ENCODE results near the gene INS.
A peak's percentile ranks its signal among the peaks of the same experiment; 100 is the strongest.

INS gene

GRCh38 chr11:2182075-2182474 lies 21.1 kb upstream of the INS start:
- no peak overlapping the region for H3K4me2 ChIP-seq (ENCODE audit: insufficient read depth, low read length, poor library complexity, severe bottlenecking)
- peaks cover 0 to under 1% of the 10 kb centered on the region in 2 donors for H3K9me3 ChIP-seq (replicated peaks in 1 of 2; ENCODE audit: control insufficient read depth in 2 of 2, insufficient read depth in 1 of 2, low read depth in 1 of 2, low read length in 2 of 2)
- peaks cover 0 to 35% (median under 1%) of the 10 kb centered on the region in 3 experiments for H3K27me3 ChIP-seq (ENCODE audit: control insufficient read depth in 3 of 3, insufficient read depth in 3 of 3, low read depth in 1 of 3, low read length in 3 of 3)
- H2BK12ac ChIP-seq (ENCODE audit: low read length): no peak overlapping the region
- peak overlapping the region; percentile 88 for H2AK5ac ChIP-seq (ENCODE audit: low read depth, low read length)
- peak overlapping the region; percentile 10 for H3K23ac ChIP-seq (ENCODE audit: low read depth, low read length, poor library complexity)
- peaks cover 1% of the 10 kb centered on the region for H3K79me1 ChIP-seq (ENCODE audit: low read depth, low read length)
- H2BK120ac ChIP-seq (ENCODE audit: low read depth, low read length): peak overlapping the region; percentile 83
- H3K14ac ChIP-seq (ENCODE audit: low read length): peak overlapping the region; percentile 82
- peak overlapping the region; percentile 82 for H2BK5ac ChIP-seq (ENCODE audit: low read length)
- peaks cover 0 to 13% of the 10 kb centered on the region in 2 donors for H3K4me1 ChIP-seq (ENCODE audit: control insufficient read depth in 2 of 2, insufficient read depth in 1 of 2, low read depth in 1 of 2, low read length in 2 of 2)
- H2AFZ ChIP-seq (ENCODE audit: low read length): no peak overlapping the region
- no peak for DNase-seq (ENCODE audit: low spot score)
- WGBS, 2 donors (ENCODE audit: extremely low coverage in 2 of 2, insufficient read length in 2 of 2, insufficient replicate concordance in 1 of 2): no CpG with 5 or more reads among the region's 18 CpGs
- no peak overlapping the region for H4K91ac ChIP-seq (ENCODE audit: low read depth, low read length, poor library complexity)
- H3K9ac ChIP-seq (ENCODE audit: low read depth, low read length, poor library complexity): no peak overlapping the region
- no peak overlapping the region for H3K4me3 ChIP-seq (ENCODE audit: low read length in 2 of 2)
- H2BK15ac ChIP-seq (ENCODE audit: low read length): peak overlapping the region; percentile 96
- no peak overlapping the region for H4K8ac ChIP-seq (ENCODE audit: low read depth, low read length)
- no peaks in the 10 kb centered on the region for H3K36me3 ChIP-seq (replicated peaks in 1 of 2; ENCODE audit: control insufficient read depth in 2 of 2, insufficient read depth in 2 of 2, low read length in 2 of 2)
- H3K4ac ChIP-seq (ENCODE audit: low read length): peak overlapping the region; percentile 89
- H3K18ac ChIP-seq (ENCODE audit: low read length): peak overlapping the region; percentile 91
- H3K27ac ChIP-seq (replicated peaks; ENCODE audit: low read length): no peak overlapping the region

GRCh38 chr11:2180789-2181370 lies 19.9 kb upstream of the INS start:
- Histone ChIP-seq H2BK120ac (ENCODE audit: low read depth, low read length) (no peak overlapping the region), H3K4me1 (ENCODE audit: control insufficient read depth in 2 of 2, insufficient read depth in 1 of 2, low read depth in 1 of 2, low read length in 2 of 2) (peaks cover 0 to 10% of the 10 kb centered on the region in 2 donors), H2BK12ac (ENCODE audit: low read length) (no peak overlapping the region), H3K14ac (ENCODE audit: low read length) (peak overlapping the region; percentile 50), H2BK15ac (ENCODE audit: low read length) (peak overlapping the region; percentile 76), H3K27me3 (ENCODE audit: control insufficient read depth in 3 of 3, insufficient read depth in 3 of 3, low read depth in 1 of 3, low read length in 3 of 3) (peaks cover 0 to 35% (median 0%) of the 10 kb centered on the region in 3 experiments), H3K4ac (ENCODE audit: low read length) (no peak overlapping the region), H3K18ac (ENCODE audit: low read length) (peak overlapping the region; percentile 82), H4K91ac (ENCODE audit: low read depth, low read length, poor library complexity) (no peak overlapping the region), H2BK5ac (ENCODE audit: low read length) (peak overlapping the region; percentile 71), H2AFZ (ENCODE audit: low read length) (no peak overlapping the region), H3K4me3 (ENCODE audit: low read length in 2 of 2) (no peak overlapping the region), H3K9me3 (replicated peaks in 1 of 2; ENCODE audit: control insufficient read depth in 2 of 2, insufficient read depth in 1 of 2, low read depth in 1 of 2, low read length in 2 of 2) (no peaks in the 10 kb centered on the region), H2AK5ac (ENCODE audit: low read depth, low read length) (peak overlapping the region; percentile 88), H3K9ac (ENCODE audit: low read depth, low read length, poor library complexity) (no peak overlapping the region), H3K4me2 (ENCODE audit: insufficient read depth, low read length, poor library complexity, severe bottlenecking) (peak overlapping the region; percentile 4), H3K23ac (ENCODE audit: low read depth, low read length, poor library complexity) (peak overlapping the region; percentile 48), H3K27ac (replicated peaks; ENCODE audit: low read length) (no peak overlapping the region), H3K36me3 (replicated peaks in 1 of 2; ENCODE audit: control insufficient read depth in 2 of 2, insufficient read depth in 2 of 2, low read length in 2 of 2) (peaks cover 0 to 2% of the 10 kb centered on the region in 2 donors), H3K79me1 (ENCODE audit: low read depth, low read length) (peaks cover 5% of the 10 kb centered on the region), H4K8ac (ENCODE audit: low read depth, low read length) (no peak overlapping the region)
- DNase-seq (ENCODE audit: low spot score): no peak
- WGBS, 2 donors (ENCODE audit: extremely low coverage in 2 of 2, insufficient read length in 2 of 2, insufficient replicate concordance in 1 of 2): no CpG with 5 or more reads among the region's 11 CpGs

- no peak for DNase-seq (ENCODE audit: low spot score)
These were observed 19.3 kb upstream of the INS start for GRCh38 chr11:2180347-2180746.

GRCh38 chr11:2179516-2179915 lies 18.5 kb upstream of the INS start:
- Histone ChIP-seq H3K4me1 (ENCODE audit: control insufficient read depth in 2 of 2, insufficient read depth in 1 of 2, low read depth in 1 of 2, low read length in 2 of 2) (peaks cover 0 to 10% of the 10 kb centered on the region in 2 donors), H3K27me3 (ENCODE audit: control insufficient read depth in 3 of 3, insufficient read depth in 3 of 3, low read depth in 1 of 3, low read length in 3 of 3) (peaks cover 0 to 28% (median 0%) of the 10 kb centered on the region in 3 experiments), H2BK15ac (ENCODE audit: low read length) (peak overlapping the region; percentile 97), H3K79me1 (ENCODE audit: low read depth, low read length) (peaks cover 5% of the 10 kb centered on the region), H3K23ac (ENCODE audit: low read depth, low read length, poor library complexity) (no peak overlapping the region), H3K36me3 (replicated peaks in 1 of 2; ENCODE audit: control insufficient read depth in 2 of 2, insufficient read depth in 2 of 2, low read length in 2 of 2) (peaks cover 0 to 2% of the 10 kb centered on the region in 2 donors), H3K4me3 (ENCODE audit: low read length in 2 of 2) (no peak overlapping the region), H3K4ac (ENCODE audit: low read length) (no peak overlapping the region), H3K18ac (ENCODE audit: low read length) (peak overlapping the region; percentile 81), H3K27ac (replicated peaks; ENCODE audit: low read length) (no peak overlapping the region), H3K14ac (ENCODE audit: low read length) (peak overlapping the region; percentile 63), H2AFZ (ENCODE audit: low read length) (no peak overlapping the region), H2BK12ac (ENCODE audit: low read length) (peak overlapping the region; percentile 98), H3K9ac (ENCODE audit: low read depth, low read length, poor library complexity) (peak overlapping the region; percentile 55), H3K9me3 (replicated peaks in 1 of 2; ENCODE audit: control insufficient read depth in 2 of 2, insufficient read depth in 1 of 2, low read depth in 1 of 2, low read length in 2 of 2) (no peaks in the 10 kb centered on the region), H2AK5ac (ENCODE audit: low read depth, low read length) (peak overlapping the region; percentile 88), H4K8ac (ENCODE audit: low read depth, low read length) (peak overlapping the region; percentile 82), H4K91ac (ENCODE audit: low read depth, low read length, poor library complexity) (peak overlapping the region; percentile 79), H2BK5ac (ENCODE audit: low read length) (peak overlapping the region; percentile 12), H2BK120ac (ENCODE audit: low read depth, low read length) (peak overlapping the region; percentile 73), H3K4me2 (ENCODE audit: insufficient read depth, low read length, poor library complexity, severe bottlenecking) (no peak overlapping the region)
- WGBS, 2 donors (ENCODE audit: extremely low coverage in 2 of 2, insufficient read length in 2 of 2, insufficient replicate concordance in 1 of 2): no CpG with 5 or more reads among the region's 10 CpGs
- DNase-seq (ENCODE audit: low spot score): no peak

More at GRCh38 chr11:2180347-2180746, 19.3 kb upstream of the INS start:
- Histone ChIP-seq H3K27ac (replicated peaks; ENCODE audit: low read length) (no peak overlapping the region), H3K4me3 (ENCODE audit: low read length in 2 of 2) (no peak overlapping the region), H3K14ac (ENCODE audit: low read length) (peak overlapping the region; percentile 63), H3K4me2 (ENCODE audit: insufficient read depth, low read length, poor library complexity, severe bottlenecking) (no peak overlapping the region), H2AFZ (ENCODE audit: low read length) (no peak overlapping the region), H3K9me3 (replicated peaks in 1 of 2; ENCODE audit: control insufficient read depth in 2 of 2, insufficient read depth in 1 of 2, low read depth in 1 of 2, low read length in 2 of 2) (no peaks in the 10 kb centered on the region), H2BK120ac (ENCODE audit: low read depth, low read length) (peak overlapping the region; percentile 73), H4K91ac (ENCODE audit: low read depth, low read length, poor library complexity) (no peak overlapping the region), H4K8ac (ENCODE audit: low read depth, low read length) (no peak overlapping the region), H3K36me3 (replicated peaks in 1 of 2; ENCODE audit: control insufficient read depth in 2 of 2, insufficient read depth in 2 of 2, low read length in 2 of 2) (peaks cover 0 to 2% of the 10 kb centered on the region in 2 donors), H2BK12ac (ENCODE audit: low read length) (no peak overlapping the region), H3K4me1 (ENCODE audit: control insufficient read depth in 2 of 2, insufficient read depth in 1 of 2, low read depth in 1 of 2, low read length in 2 of 2) (peaks cover 0 to 10% of the 10 kb centered on the region in 2 donors), H3K79me1 (ENCODE audit: low read depth, low read length) (peaks cover 5% of the 10 kb centered on the region), H3K27me3 (ENCODE audit: control insufficient read depth in 3 of 3, insufficient read depth in 3 of 3, low read depth in 1 of 3, low read length in 3 of 3) (peaks cover 0 to 35% (median 0%) of the 10 kb centered on the region in 3 experiments), H3K23ac (ENCODE audit: low read depth, low read length, poor library complexity) (peak overlapping the region; percentile 48), H3K9ac (ENCODE audit: low read depth, low read length, poor library complexity) (no peak overlapping the region), H2AK5ac (ENCODE audit: low read depth, low read length) (peak overlapping the region; percentile 88), H2BK15ac (ENCODE audit: low read length) (peak overlapping the region; percentile 97), H3K4ac (ENCODE audit: low read length) (peak overlapping the region; percentile 67), H2BK5ac (ENCODE audit: low read length) (peak overlapping the region; percentile 71), H3K18ac (ENCODE audit: low read length) (peak overlapping the region; percentile 81)
- WGBS, 2 donors (ENCODE audit: extremely low coverage in 2 of 2, insufficient read length in 2 of 2, insufficient replicate concordance in 1 of 2): no CpG with 5 or more reads among the region's 15 CpGs
